C4-2B (cell line): Measurements from ENCODE around the gene LZTR1.

Experiments
- CTCF ChIP-seq: fragments of 450-650 bp; conservative IDR thresholded peaks from 2 replicates; pipeline ENCODE4 v1.5.1; 2017; ENCODE audit warnings: mild to moderate bottlenecking
- ZFX ChIP-seq: fragments of 450-650 bp; IDR thresholded peaks from 2 replicates; pipeline ENCODE4 v1.6.1; 2017

- no peak for TF ChIP-seq CTCF
- TF ChIP-seq ZFX = no peak
These were observed 49.5 kb downstream of the LZTR1 start for GRCh38 chr22:21031545-21032036.
